GM21786 (cell line): Measurements from ENCODE around the gene HOTAIR.

Experiments
- ATAC-seq: cut with Tn5 transposase; IDR thresholded peaks from one replicate; pipeline ENCODE4 v1.9.1; 2021; ENCODE audit not compliant: unreplicated experiment

The HOTAIR gene

GRCh38 chr12:53948650-53949593 lies 25.8 kb downstream of the HOTAIR start:
- no peak for ATAC-seq

DNA sequence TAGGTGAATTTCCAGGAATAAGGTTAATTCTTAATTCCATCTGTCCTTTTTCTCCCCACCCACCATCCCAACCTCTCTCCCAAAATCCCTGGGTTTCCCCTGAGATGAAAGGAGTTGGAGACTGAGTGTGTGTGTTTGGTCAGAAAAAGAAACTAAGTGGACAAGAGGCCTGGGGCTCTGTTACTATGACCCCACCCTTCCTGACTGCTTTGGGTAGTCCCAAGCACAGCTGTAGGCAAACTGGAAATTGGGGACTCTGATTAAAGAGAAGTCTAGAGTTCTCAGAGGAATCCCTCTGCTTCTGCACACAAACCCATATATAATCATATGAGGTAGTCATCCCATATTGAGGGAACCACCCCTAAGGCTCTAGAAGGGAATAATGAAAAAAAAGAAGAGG lies 27.0 kb downstream of the HOTAIR start:
- ATAC-seq: no peak

GRCh38 chr12:53944907-53945847 lies 29.6 kb downstream of the HOTAIR start:
- no peak for ATAC-seq

DNA sequence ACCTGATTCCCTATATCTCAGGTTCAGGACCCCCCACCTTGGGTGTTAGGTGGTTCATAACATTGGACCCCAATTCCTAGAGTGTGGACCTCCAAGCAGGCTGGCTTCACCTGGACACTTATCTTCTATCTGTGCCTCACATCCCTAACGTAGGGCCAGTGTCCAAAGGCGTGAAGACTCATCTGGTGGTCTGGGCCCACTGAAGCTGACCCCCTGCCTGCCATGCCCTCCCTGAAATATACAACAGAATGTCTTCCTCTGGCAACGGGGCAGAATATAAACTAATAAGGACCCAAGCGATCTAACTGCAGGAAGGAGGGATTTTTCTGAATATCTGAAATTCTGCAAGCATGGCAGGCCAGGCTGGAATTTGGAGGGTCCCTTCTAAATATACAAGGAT lies 30.5 kb downstream of the HOTAIR start:
- no peak for ATAC-seq

DNA sequence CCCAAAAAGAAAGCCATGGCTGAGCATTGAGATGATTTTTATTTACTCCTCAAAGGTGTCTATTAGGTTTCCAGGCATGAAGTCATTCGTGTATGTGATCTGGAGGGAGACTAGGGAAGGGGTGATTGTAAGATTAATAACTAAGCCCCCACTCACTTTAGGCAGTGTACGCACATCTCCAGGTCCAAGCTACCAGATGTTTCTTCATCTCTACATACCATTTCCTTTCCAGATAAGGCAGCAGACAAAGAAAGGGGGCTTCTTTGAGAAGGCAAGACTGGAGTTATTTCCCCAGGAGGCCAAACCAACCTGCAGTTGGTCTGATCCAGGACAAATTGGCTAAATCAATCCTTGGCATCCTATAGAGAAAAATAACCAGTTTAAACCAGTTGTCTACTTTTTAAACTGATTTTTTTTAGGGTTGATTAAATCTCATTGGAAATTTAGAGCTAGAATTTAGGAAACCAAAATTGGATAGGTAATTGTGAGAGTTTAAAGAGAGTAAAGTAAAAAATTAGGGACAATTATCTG lies 32.2 kb downstream of the HOTAIR start:
- ATAC-seq: no peak

DNA sequence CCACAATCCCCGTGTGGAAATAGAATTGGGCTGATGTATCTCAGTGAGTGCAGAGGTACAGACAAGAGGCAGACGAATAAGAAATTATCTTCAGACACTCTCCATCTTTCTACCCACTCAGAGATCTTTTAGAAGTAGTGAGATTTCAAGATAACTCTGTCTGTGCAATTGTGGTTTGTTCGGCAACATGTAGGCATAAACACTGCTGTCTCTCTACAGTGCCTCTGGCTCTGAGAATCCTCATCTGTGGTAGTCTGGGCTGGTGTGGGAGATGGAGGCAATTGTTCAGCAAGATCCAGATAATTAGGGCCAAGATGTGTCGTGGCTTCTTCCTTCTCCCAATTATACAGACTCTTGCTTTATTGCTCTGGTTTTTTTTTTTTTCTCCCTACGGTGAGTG lies 33.0 kb downstream of the HOTAIR start:
- ATAC-seq: no peak

DNA sequence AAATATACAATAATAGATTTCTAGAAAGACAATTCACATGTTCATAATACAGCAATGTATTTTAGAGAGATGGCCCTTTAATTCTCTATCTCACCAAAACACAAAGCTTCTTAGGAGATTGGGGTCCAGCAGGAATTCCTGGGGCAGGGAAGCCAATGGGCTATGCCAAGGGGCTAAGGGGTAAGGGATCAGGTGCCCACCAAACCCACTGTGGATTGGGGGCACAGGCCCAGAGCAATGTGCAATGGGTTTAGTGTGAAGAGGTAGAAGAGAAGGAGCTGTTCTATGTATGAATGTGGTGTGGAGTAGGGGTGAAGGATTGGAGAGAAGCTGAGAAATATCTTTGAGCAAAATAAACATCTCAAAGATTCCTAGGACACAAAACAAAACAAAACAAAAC lies 33.6 kb downstream of the HOTAIR start:
- no peak for ATAC-seq

GRCh38 chr12:53940443-53941014 lies 34.2 kb downstream of the HOTAIR start:
- ATAC-seq: no peak

DNA sequence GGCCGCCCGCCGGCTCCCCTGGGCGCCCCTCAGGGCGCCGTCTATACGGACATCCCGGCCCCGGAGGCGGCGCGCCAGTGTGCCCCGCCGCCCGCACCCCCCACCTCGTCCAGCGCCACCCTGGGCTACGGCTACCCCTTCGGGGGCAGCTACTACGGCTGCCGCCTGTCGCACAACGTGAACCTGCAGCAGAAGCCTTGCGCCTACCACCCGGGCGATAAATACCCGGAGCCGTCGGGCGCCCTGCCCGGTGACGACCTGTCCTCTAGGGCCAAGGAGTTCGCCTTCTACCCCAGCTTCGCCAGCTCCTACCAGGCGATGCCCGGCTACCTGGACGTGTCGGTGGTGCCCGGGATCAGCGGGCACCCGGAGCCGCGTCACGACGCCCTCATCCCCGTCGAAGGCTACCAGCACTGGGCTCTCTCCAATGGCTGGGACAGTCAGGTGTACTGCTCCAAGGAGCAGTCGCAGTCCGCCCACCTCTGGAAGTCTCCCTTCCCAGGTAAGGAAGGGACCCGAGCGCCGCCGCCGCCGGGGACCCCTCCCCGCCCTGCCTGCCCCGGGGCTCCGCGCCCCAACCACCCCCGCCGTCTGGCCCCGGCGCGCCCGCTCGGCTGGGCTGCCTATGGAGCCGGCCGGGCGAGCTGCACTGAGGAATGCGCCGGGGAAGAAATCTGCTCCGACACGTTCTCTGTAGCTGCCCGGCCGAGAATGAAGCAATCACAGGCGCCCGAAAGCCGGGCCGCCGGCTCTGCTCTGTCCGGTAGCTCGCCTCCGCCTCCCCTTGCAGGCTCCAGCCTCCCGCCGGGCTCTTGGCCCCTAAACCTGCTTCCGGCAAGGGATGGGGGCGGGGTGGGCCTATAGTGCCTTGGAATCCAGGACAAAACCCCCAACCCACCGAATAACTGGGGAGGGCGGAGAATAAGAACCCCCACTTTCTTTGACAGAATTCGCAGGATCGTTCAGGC lies 35.3 kb downstream of the HOTAIR start:
- ATAC-seq: no peak

DNA sequence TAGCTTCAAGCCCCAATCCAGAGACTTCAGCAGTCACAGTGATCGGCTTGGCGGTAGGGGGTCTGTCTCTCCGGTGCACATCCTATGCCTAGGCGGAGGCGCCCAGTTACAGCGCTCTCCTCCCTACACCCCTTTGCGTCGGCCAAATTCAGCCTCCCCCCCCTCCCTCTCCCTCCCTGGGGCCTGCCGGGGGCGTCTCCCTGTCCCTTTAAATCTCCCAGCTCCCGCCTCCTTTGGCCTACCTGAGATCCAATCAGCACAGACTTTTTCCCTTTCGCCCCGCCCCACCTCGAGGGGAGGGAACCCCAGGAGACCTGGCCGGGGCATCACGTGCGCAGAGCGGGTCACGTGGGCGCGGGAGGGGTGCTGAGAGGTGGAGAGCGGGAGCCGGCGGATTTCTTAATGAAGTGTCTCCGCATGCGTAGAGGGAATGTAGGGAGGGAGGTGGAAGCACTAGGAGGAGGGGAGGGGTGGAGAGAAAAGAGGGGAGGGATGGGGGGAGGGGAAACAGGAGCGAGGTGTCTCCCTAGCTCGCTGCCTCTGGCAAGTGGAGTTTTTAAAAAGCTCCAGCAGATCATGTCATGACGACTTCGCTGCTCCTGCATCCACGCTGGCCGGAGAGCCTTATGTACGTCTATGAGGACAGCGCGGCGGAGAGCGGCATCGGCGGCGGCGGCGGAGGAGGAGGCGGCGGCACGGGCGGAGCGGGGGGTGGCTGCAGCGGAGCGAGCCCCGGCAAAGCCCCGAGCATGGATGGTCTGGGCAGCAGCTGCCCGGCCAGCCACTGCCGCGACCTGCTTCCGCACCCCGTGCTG lies 36.2 kb downstream of the HOTAIR start, which contains the start of gene HOXC13:
Gene HOXC13, plus strand, starts transcription at position 506 of the 815 bp plus-strand sequence. Its CDS starts 76 bp downstream, at position 582.
- ATAC-seq: no peak

DNA sequence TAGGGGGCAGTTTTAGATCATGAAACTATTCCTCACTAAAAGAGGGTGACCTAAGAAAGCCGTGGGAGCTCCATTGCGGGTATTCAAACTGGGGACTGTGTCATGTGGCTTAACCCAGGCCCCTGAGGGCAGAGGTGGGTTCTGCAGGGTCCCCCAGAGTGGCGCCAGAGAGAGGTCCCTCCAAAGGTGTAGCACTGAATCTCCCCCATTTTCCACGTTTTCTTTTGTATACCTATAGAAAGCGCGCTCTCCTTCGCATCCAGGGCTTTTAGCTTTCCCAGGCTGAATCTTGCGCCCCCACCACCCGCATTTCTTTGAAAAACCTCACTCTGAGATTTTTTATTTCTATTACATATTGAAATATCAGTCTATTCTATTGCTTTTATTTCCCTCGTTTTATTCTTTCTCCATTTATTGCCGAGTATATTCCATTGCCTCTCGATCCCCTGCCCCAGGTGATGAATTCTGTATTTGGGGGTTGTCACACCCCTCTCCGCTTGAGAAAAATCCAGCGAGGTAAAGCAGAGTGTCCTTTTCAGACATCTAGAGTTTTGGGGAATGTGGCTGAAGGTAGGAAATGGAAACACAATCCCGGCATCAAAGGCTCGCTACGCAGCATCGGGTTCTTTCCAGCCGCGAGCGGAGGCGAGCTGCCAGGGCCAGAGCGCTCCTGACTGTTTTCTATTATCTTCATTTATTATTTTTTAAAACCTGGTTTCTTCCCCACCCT lies 37.0 kb downstream of the HOTAIR start:
- ATAC-seq: no peak

DNA sequence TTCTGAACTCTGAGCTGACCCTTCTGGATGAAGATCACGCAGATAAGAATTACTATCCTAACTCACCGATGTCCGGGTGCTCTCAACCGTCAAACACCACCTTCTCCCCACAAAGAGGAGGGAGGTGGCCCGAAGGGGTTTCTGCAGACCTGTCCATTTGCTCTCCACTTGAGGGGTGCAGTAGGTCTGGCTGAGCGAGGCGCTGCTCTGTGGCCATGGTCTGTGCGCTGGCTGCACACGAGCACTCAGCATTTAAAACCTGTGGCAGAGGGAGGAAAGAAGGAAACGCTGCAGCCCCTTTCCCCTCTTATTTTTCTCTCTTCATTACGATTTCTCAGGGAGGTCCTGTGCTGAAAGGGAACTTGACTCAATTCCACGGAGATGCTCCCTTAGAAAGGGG lies 37.7 kb downstream of the HOTAIR start:
- ATAC-seq: no peak

- ATAC-seq: no peak
These were observed 39.1 kb downstream of the HOTAIR start for GRCh38 chr12:53935383-53936341.

- ATAC-seq: no peak
These were observed 41.8 kb downstream of the HOTAIR start for GRCh38 chr12:53932915-53933314.

GRCh38 chr12:53931844-53932581 lies 42.7 kb downstream of the HOTAIR start:
- ATAC-seq: no peak

- no peak for ATAC-seq
These were observed 44.0 kb downstream of the HOTAIR start for GRCh38 chr12:53930591-53931255.
